SK-N-MC (cell line): ENCODE measurements around the gene KRTAP27-1.

Source experiments
- DNase-seq: peaks from one replicate; pipeline ENCODE4 v3.0.0-alpha.2; 2011; ENCODE audit warnings: low read depth, low spot score
- H3K27ac ChIP-seq: fragments of 200-600 bp; sonication (generic); 2 replicates; pipeline ENCODE4 v1.5.1; 2016; ENCODE audit warnings: mixed run types
- H3K36me3 ChIP-seq: fragments of 200-600 bp; sonication (generic); 2 replicates; pipeline ENCODE4 v1.6.1; 2017; ENCODE audit warnings: antibody characterized with exemption, low read length, mixed read lengths; ENCODE audit not compliant: insufficient read depth
- H3K4me3 ChIP-seq: fragments of 200-600 bp; sonication (generic); 2 replicates; pipeline ENCODE4 v1.5.1; 2016
- H3K9ac ChIP-seq: fragments of 200-600 bp; sonication (generic); 2 replicates; pipeline ENCODE4 v1.8.0; 2017; ENCODE audit warnings: mixed run types, mixed read lengths; ENCODE audit not compliant: insufficient read length
- H3K9me3 ChIP-seq: fragments of 200-600 bp; sonication (generic); 2 replicates; pipeline ENCODE4 v1.6.1; 2017; ENCODE audit warnings: low read depth, mild to moderate bottlenecking, antibody characterized with exemption, low read length, moderate library complexity, mixed read lengths
- EZH2 ChIP-seq: fragments of 200-600 bp; sonication (generic); IDR thresholded peaks from one replicate; pipeline ENCODE4 v1.6.1; 2017; ENCODE audit warnings: antibody characterized with exemption
- FOXP2 ChIP-seq: optimal IDR thresholded peaks from 2 replicates; pipeline ENCODE3; 2011; ENCODE audit warnings: mild to moderate bottlenecking, moderate library complexity; ENCODE audit not compliant: insufficient read depth; ENCODE audit errors: extremely low read length, control extremely low read depth
- POLR2AphosphoS5 ChIP-seq: IDR thresholded peaks from 2 replicates; pipeline ENCODE4 v1.6.1; 2012; ENCODE audit warnings: mild to moderate bottlenecking, low read depth, low read length, borderline replicate concordance

Gene KRTAP27-1

GRCh38 chr21:30345014-30345413 is 7.5 kb upstream of the KRTAP27-1 start:
- no peaks in the 10 kb centered on the region for H3K9me3 ChIP-seq
- no peak overlapping the region for H3K4me3 ChIP-seq
- TF ChIP-seq EZH2 (no peak), POLR2AphosphoS5 (no peak), FOXP2 (no peak)
- DNase-seq: no peak
- H3K9ac ChIP-seq: no peak overlapping the region
- H3K27ac ChIP-seq: no peak overlapping the region
- no peaks in the 10 kb centered on the region for H3K36me3 ChIP-seq

- DNase-seq: peak; percentile 3
- no peaks in the 10 kb centered on the region for H3K36me3 ChIP-seq
- no peak overlapping the region for H3K9ac ChIP-seq
- H3K27ac ChIP-seq: no peak overlapping the region
- no peaks in the 10 kb centered on the region for H3K9me3 ChIP-seq
- H3K4me3 ChIP-seq: no peak overlapping the region
- no peak for TF ChIP-seq FOXP2
- TF ChIP-seq POLR2AphosphoS5: no peak
- TF ChIP-seq EZH2: no peak
Observed at GRCh38 chr21:30340714-30341573, 3.5 kb upstream of the KRTAP27-1 start.

- DNase-seq: no peak
- no peak overlapping the region for H3K27ac ChIP-seq
- H3K4me3 ChIP-seq: no peak overlapping the region
- TF ChIP-seq FOXP2 (no peak), EZH2 (no peak), POLR2AphosphoS5 (no peak)
- no peaks in the 10 kb centered on the region for H3K9me3 ChIP-seq
- H3K9ac ChIP-seq: no peak overlapping the region
- no peaks in the 10 kb centered on the region for H3K36me3 ChIP-seq
Observed at GRCh38 chr21:30338717-30339116, 1.2 kb upstream of the KRTAP27-1 start.

GRCh38 chr21:30337772-30338171 is 278 bp upstream of the KRTAP27-1 start:
- DNase-seq: no peak
- Histone ChIP-seq H3K27ac (no peak overlapping the region), H3K36me3 (no peaks in the 10 kb centered on the region), H3K9me3 (no peaks in the 10 kb centered on the region), H3K9ac (no peak overlapping the region), H3K4me3 (no peak overlapping the region)
- TF ChIP-seq EZH2 (no peak), POLR2AphosphoS5 (no peak), FOXP2 (no peak)

GRCh38 chr21:30336596-30336995 is 898 bp downstream of the KRTAP27-1 start:
- no peak for TF ChIP-seq EZH2
- no peak for TF ChIP-seq FOXP2
- TF ChIP-seq POLR2AphosphoS5: no peak
- Histone ChIP-seq H3K9me3 (no peaks in the 10 kb centered on the region), H3K36me3 (no peaks in the 10 kb centered on the region), H3K9ac (no peak overlapping the region), H3K27ac (no peak overlapping the region), H3K4me3 (no peak overlapping the region)
- DNase-seq: no peak

GRCh38 chr21:30333736-30334135 is 3.8 kb downstream of the KRTAP27-1 start:
- no peak for DNase-seq
- H3K27ac ChIP-seq: no peak overlapping the region
- no peaks in the 10 kb centered on the region for H3K36me3 ChIP-seq
- TF ChIP-seq POLR2AphosphoS5 (no peak), EZH2 (no peak), FOXP2 (no peak)
- H3K9ac ChIP-seq: no peak overlapping the region
- H3K9me3 ChIP-seq: no peaks in the 10 kb centered on the region
- H3K4me3 ChIP-seq: no peak overlapping the region

GRCh38 chr21:30332681-30333080 is 4.8 kb downstream of the KRTAP27-1 start:
- no peak overlapping the region for H3K9ac ChIP-seq
- no peaks in the 10 kb centered on the region for H3K36me3 ChIP-seq
- no peak overlapping the region for H3K4me3 ChIP-seq
- H3K27ac ChIP-seq: no peak overlapping the region
- no peak for TF ChIP-seq EZH2
- no peak for TF ChIP-seq POLR2AphosphoS5
- TF ChIP-seq FOXP2: no peak
- H3K9me3 ChIP-seq: no peaks in the 10 kb centered on the region
- DNase-seq: no peak

- TF ChIP-seq FOXP2: no peak
- no peak overlapping the region for H3K4me3 ChIP-seq
- no peak for DNase-seq
- H3K9ac ChIP-seq: no peak overlapping the region
- H3K36me3 ChIP-seq: no peaks in the 10 kb centered on the region
- no peak overlapping the region for H3K27ac ChIP-seq
- H3K9me3 ChIP-seq: no peaks in the 10 kb centered on the region
Observed at GRCh38 chr21:30329203-30329875, 8.2 kb downstream of the KRTAP27-1 start.

- Histone ChIP-seq H3K36me3 (no peaks in the 10 kb centered on the region), H3K9me3 (no peaks in the 10 kb centered on the region), H3K9ac (no peak overlapping the region), H3K27ac (no peak overlapping the region), H3K4me3 (no peak overlapping the region)
- DNase-seq: no peak
- TF ChIP-seq EZH2 (no peak), POLR2AphosphoS5 (no peak), FOXP2 (no peak)
Observed at GRCh38 chr21:30326390-30326789, 11.1 kb downstream of the KRTAP27-1 start.
